ENCODE results near the gene EZH1. TPM values are rescaled to one million over a fixed set of nuclear protein-coding genes. Genes with fewer than 3 reads are reported as not detected.
A peak's percentile ranks its signal among the peaks of the same experiment; 100 is the strongest.

The EZH1 gene
- total and polyA plus RNA-seq, 2 of the 4 experiments (the other 2 are of a cell fraction) = 17.6 to 27.3 TPM

DNA sequence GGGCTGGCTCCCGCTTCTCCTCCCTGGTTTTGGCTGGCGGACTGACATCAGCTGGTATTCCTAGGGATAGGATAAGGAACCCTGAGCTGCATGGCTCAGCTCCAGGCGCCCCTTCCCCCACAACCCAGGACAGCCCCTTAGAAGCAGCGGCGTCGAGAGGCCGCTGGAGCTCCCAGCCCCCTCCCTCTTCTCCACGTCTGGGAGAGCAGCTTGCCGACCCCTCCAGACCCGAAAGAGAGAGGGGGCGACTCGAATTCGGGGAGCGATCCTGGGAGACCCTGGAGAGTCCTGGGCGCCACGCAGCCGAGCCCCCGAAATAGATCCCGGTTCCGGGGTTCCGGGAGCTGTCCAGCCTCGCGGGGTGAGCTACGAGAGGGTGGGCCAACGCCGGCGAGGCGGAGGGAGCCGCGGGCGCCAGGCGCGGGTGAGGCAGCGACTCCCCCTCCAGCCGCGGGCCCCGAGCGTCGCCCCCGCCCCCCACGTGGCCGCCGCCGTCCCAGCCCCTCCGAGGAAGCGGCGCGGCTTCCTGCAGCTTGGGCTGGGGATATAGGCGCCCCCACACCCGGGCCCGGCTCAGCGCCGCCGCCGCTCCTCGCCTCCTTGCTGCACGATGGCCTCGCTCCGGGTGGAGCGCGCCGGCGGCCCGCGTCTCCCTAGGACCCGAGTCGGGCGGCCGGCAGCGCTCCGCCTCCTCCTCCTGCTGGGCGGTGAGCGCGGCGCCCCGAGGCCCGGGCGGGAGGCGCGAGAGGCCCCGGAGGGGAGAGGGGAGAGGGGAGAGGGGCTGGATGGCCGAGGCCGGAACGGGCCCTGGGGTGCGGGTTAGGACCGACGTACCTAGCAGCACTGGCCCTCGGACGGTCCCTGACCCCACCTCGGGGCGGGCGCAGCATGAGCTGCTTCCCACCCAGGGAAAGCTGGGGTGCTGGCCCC is 16.1 kb upstream of the EZH1 start, which contains the start of gene RAMP2:
Gene RAMP2, plus strand, starts transcription at position 576 of the 930 bp plus-strand sequence. Its CDS starts 35 bp downstream, at position 611.
- in situ Hi-C loops (cut with MboI; ENCODE audit: low sequenced_read_pairs) = no loop called here
- 0 out of 2 replicates have a peak within 1 kb of the TSS, but pooled peaks have one; percentile 3 for H2AK5ac ChIP-seq (ENCODE audit: low read depth, low read length)
- H3K18ac ChIP-seq (ENCODE audit: low read depth, low read length) = no peak within 1 kb of the TSS
- H3K23ac ChIP-seq (ENCODE audit: low read depth, low read length) = peak within 1 kb of the TSS; percentile 75; the same call in 1 of the 2 replicates
- TF ChIP-seq, protein P1, sequence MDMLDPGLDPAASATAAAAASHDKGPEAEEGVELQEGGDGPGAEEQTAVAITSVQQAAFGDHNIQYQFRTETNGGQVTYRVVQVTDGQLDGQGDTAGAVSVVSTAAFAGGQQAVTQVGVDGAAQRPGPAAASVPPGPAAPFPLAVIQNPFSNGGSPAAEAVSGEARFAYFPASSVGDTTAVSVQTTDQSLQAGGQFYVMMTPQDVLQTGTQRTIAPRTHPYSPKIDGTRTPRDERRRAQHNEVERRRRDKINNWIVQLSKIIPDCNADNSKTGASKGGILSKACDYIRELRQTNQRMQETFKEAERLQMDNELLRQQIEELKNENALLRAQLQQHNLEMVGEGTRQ (IDR thresholded peaks at IDR 0.05; ENCODE audit: low read depth, low read length) = peak; percentile 13; the same call in 1 of the 2 replicates
- no peak for TF ChIP-seq MAFK (IDR thresholded peaks at IDR 0.05; ENCODE audit: low read depth, low read length)
- no peak within 1 kb of the TSS for H4K8ac ChIP-seq (ENCODE audit: low read depth in 2 of 2, low read length in 2 of 2)
- H3K36me3 ChIP-seq (ENCODE audit: control insufficient read depth, insufficient read depth, low read length) = no peaks in the 10 kb centered on the region
- ChIA-PET POLR2A (ENCODE audit: unreplicated experiment) (interaction anchor here (0.7 kb wide), 1 partner anchor 242 kb away, joined by 3 read pairs; no protein-coding TSS in a partner anchor), CTCF (interaction anchor here (0.6 to 3.5 kb wide), 2 partner anchors 13 to 87 kb away, joined by 3 to 12 read pairs; no protein-coding TSS in a partner anchor)
- no peaks in the 10 kb centered on the region for H3K9me3 ChIP-seq (ENCODE audit: control insufficient read depth, insufficient read depth, low read length)
- H2BK15ac ChIP-seq (ENCODE audit: low read depth, low read length) = no peak within 1 kb of the TSS
- H2AFZ ChIP-seq (replicated peaks; ENCODE audit: low read length, poor library complexity) = peak within 1 kb of the TSS; percentile 87
- peak within 1 kb of the TSS; percentile 42 for H2AK9ac ChIP-seq (replicated peaks; ENCODE audit: low read depth, low read length, poor library complexity)
- peak within 1 kb of the TSS; percentile 34 for H3K4me3 ChIP-seq (ENCODE audit: insufficient read depth, low read depth, low read length)
- H3K56ac ChIP-seq (ENCODE audit: extremely low read depth, insufficient read depth, low read length) = no peak within 1 kb of the TSS
- no peak for DNase-seq
- no peak within 1 kb of the TSS; the same call in 1 of the 2 replicates for H3K14ac ChIP-seq (replicated peaks; ENCODE audit: low read depth, low read length)
- H3K27me3 ChIP-seq (ENCODE audit: control insufficient read depth, insufficient read depth, low read length) = peaks cover 48% of the 10 kb centered on the region
- intact Hi-C loops (cut with micrococcal nuclease) = loop anchor here (5.0 kb wide), 2 partner anchors 61 to 184 kb away; partner anchors contain the start of genes BECN1 and PSMC3IP
- H4K91ac ChIP-seq (ENCODE audit: insufficient read depth, low read depth, low read length) = no peak within 1 kb of the TSS
- WGBS, 2 experiments (ENCODE audit: extremely low coverage in 2 of 2, insufficient read length in 1 of 2) = 4% methylated on average over 9 of the region's 92 CpGs; no CpG with 5 or more reads in 1 of the 2 experiments
- no peak within 1 kb of the TSS for H4K5ac ChIP-seq (ENCODE audit: low read depth, low read length)
- H3K9ac ChIP-seq (ENCODE audit: low read depth, low read length) = no peak within 1 kb of the TSS
- peak within 1 kb of the TSS; percentile 74 for H3K4me2 ChIP-seq (ENCODE audit: low read depth, low read length)
- no peak within 1 kb of the TSS; the same call in 1 of the 2 replicates for H3K4ac ChIP-seq (ENCODE audit: low read depth, low read length)
- no TSS peak for BruUV-seq (replicated peaks)
- no peak within 1 kb of the TSS for H2BK5ac ChIP-seq (ENCODE audit: low read depth, low read length, poor library complexity, severe bottlenecking)
- no peaks in the 10 kb centered on the region for H3K9me1 ChIP-seq (ENCODE audit: insufficient read depth, low read length)
- no peak within 1 kb of the TSS for H2BK120ac ChIP-seq (ENCODE audit: low read depth, low read length)
- peak; percentile 78 for ATAC-seq (ENCODE audit: low read depth)
- H4K20me1 ChIP-seq (ENCODE audit: insufficient read depth, low read length) = no peaks in the 10 kb centered on the region
- no peak within 1 kb of the TSS for H3K27ac ChIP-seq (ENCODE audit: insufficient read depth, low read length)
- no peaks in the 10 kb centered on the region for H3K4me1 ChIP-seq (ENCODE audit: control insufficient read depth, insufficient read depth, low read length)
- no peaks in the 10 kb centered on the region for H3K79me1 ChIP-seq (ENCODE audit: low read depth in 1 of 2, low read length in 2 of 2)
- no peak within 1 kb of the TSS for H2BK20ac ChIP-seq (ENCODE audit: low read depth, low read length)
- dilution Hi-C loops (cut with HindIII; ENCODE audit: low sequenced_read_pairs, unreplicated experiment) = no loop called here

All from IMR-90 (cell line).